GM19043 (cell line): ENCODE measurements around the gene GPX8.

ENCODE experiments used
- ATAC-seq: cut with Tn5 transposase; IDR thresholded peaks from one replicate; pipeline ENCODE4 v1.9.1; 2021; ENCODE audit warnings: low read depth; ENCODE audit not compliant: unreplicated experiment

The GPX8 gene

GRCh38 chr5:55172051-55172899 is 12.3 kb downstream of the GPX8 start:
- peak; percentile 56 for ATAC-seq

- ATAC-seq, result peak; percentile 71
Observed at GRCh38 chr5:55172937-55173686, 13.1 kb downstream of the GPX8 start, which contains the start of gene CDC20B. Gene CDC20B, minus strand, starts transcription at chr5:55173177. Its CDS starts 177 bp downstream, at chr5:55173000.

- peak; percentile 13 for ATAC-seq
Observed at GRCh38 chr5:55173687-55174230, 13.8 kb downstream of the GPX8 start.

- no peak for ATAC-seq
Observed at GRCh38 chr5:55175781-55176175, 15.8 kb downstream of the GPX8 start.

- ATAC-seq, result no peak
Observed at GRCh38 chr5:55176176-55176818, 16.3 kb downstream of the GPX8 start.

- ATAC-seq, result no peak
Observed at GRCh38 chr5:55177078-55177477, 17.1 kb downstream of the GPX8 start.

- ATAC-seq, result no peak
Observed at GRCh38 chr5:55180016-55180415, 20.0 kb downstream of the GPX8 start.

- no peak for ATAC-seq
Observed at GRCh38 chr5:55187370-55187769, 27.4 kb downstream of the GPX8 start.

GRCh38 chr5:55188656-55189540 is 28.9 kb downstream of the GPX8 start:
- ATAC-seq, result no peak

- ATAC-seq, result no peak
Observed at GRCh38 chr5:55191165-55191564, 31.2 kb downstream of the GPX8 start.

- no peak for ATAC-seq
Observed at GRCh38 chr5:55205001-55205400, 45.0 kb downstream of the GPX8 start.

- no peak for ATAC-seq
Observed at GRCh38 chr5:55211184-55211874, 51.4 kb downstream of the GPX8 start.
